Panc1 (cell line): ENCODE results near the gene B3GLCT. TPM values are rescaled to one million over a fixed set of nuclear protein-coding genes. Genes with fewer than 3 reads are reported as not detected.

Experiments
- ATAC-seq: fragments of 200-7000 bp; cut with Tn5 transposase; 2 replicates; pipeline ENCODE4 v1.9.1; 2020; ENCODE audit warnings: mild to moderate bottlenecking, moderate library complexity
- BruUV-seq: library from RNA; stranded (reverse); fragments of 400-500 nt; replicated peaks from 2 replicates; lab custom pipeline; 2021; lab: Mats Ljungman, UMichigan
- CTCF ChIA-PET: fragments of 300-600 bp; sonication (Branson Sonifier 250); formaldehyde crosslinking; loops from one replicate; lab custom pipeline; 2022; ENCODE audit warnings: antibody characterized with exemption; lab: Charles Lee
- POLR2A ChIA-PET: fragments of 300-600 bp; sonication (Branson Sonifier 250); formaldehyde crosslinking; loops from one replicate; lab custom pipeline; 2022; ENCODE audit warnings: antibody characterized with exemption; lab: Charles Lee
- DNase-seq: peaks from one replicate; pipeline ENCODE4 v3.0.0-alpha.2; 2010; ENCODE audit warnings: low read depth, low spot score
- H3K27ac ChIP-seq: 2 replicates; pipeline ENCODE4 v1.5.1; 2011; ENCODE audit warnings: mild to moderate bottlenecking, low read length, inconsistent platforms
- H3K27me3 ChIP-seq: fragments of 200-500 bp; sonication (Bioruptor generic); 2 replicates; pipeline ENCODE4 v1.6.0; 2014; ENCODE audit warnings: low read length, inconsistent platforms; ENCODE audit not compliant: control insufficient read depth, insufficient read depth
- H3K36me3 ChIP-seq: fragments of 200-500 bp; sonication (Bioruptor generic); 2 replicates; pipeline ENCODE4 v1.5.1; 2014; ENCODE audit warnings: inconsistent platforms, mild to moderate bottlenecking, low read length, moderate library complexity; ENCODE audit not compliant: control insufficient read depth, insufficient read depth
- H3K4me1 ChIP-seq: 2 replicates; pipeline ENCODE4 v1.5.1; 2011; ENCODE audit warnings: inconsistent platforms, mild to moderate bottlenecking, low read length, moderate library complexity; ENCODE audit not compliant: control insufficient read depth, insufficient read depth
- H3K4me3 ChIP-seq, 2 experiments: 2 replicates each; pipeline ENCODE4 v1.5.1; 2011 to 2012; ENCODE audit warnings: low read depth in 2 of 2, low read length in 2 of 2, mild to moderate bottlenecking in 2 of 2, inconsistent platforms in 1 of 2, moderate library complexity in 1 of 2
- H3K9me3 ChIP-seq: fragments of 200-500 bp; sonication (Bioruptor generic); 2 replicates; pipeline ENCODE4 v1.5.1; 2014; ENCODE audit warnings: low read depth, mild to moderate bottlenecking, inconsistent platforms, low read length, moderate library complexity; ENCODE audit not compliant: control insufficient read depth, insufficient read depth
- POLR2AphosphoS5 ChIP-seq: IDR thresholded peaks from 2 replicates; pipeline ENCODE4 v1.6.1; 2012; ENCODE audit warnings: mild to moderate bottlenecking, low read depth, low read length, moderate library complexity
- SIN3A ChIP-seq: IDR thresholded peaks from 2 replicates; pipeline ENCODE4 v1.6.1; 2012; ENCODE audit warnings: low read depth, mild to moderate bottlenecking, low read length, moderate library complexity, borderline replicate concordance; ENCODE audit not compliant: insufficient read depth
- TCF7L2 ChIP-seq: IDR thresholded peaks from 2 replicates; pipeline ENCODE4 v1.6.1; 2011; ENCODE audit warnings: mild to moderate bottlenecking, low read depth, low read length, inconsistent platforms
- in situ Hi-C: cut with HindIII; loops from 2 replicates; pipeline ENCODE4 v1.10.0; 2016; ENCODE audit warnings: low sequenced_read_pairs, low pct_unique_long_range_greater_than_20kb
- intact Hi-C: fragments of 100-400 bp; cut with micrococcal nuclease; formaldehyde crosslinking; loops from one replicate; pipeline ENCODE4 v1.10.0; 2022; ENCODE audit not compliant: unreplicated experiment
- total RNA-seq: library from RNA; stranded (reverse); gene quantifications from one replicate; pipeline ENCODE4 v1.2.1, GENCODE V29; 2021; ENCODE audit not compliant: unreplicated experiment
- TF ChIP-seq, protein P1 (sequence below), 2 experiments: IDR thresholded peaks; 2 replicates each; pipeline ENCODE4 v1.6.1; 2011 to 2012; ENCODE audit warnings: low read depth in 2 of 2, control low read depth in 1 of 2, low read length in 1 of 2, mild to moderate bottlenecking in 1 of 2, moderate library complexity in 1 of 2; ENCODE audit not compliant: insufficient read depth in 1 of 2
- TF ChIP-seq, protein P2 (sequence below): fragments of 450-650 bp; IDR thresholded peaks from 2 replicates; pipeline ENCODE4 v1.5.1; 2017; ENCODE audit warnings: mild to moderate bottlenecking

The B3GLCT gene
- total RNA-seq, 1 experiment from 2014 or later = 16.5 TPM

DNA sequence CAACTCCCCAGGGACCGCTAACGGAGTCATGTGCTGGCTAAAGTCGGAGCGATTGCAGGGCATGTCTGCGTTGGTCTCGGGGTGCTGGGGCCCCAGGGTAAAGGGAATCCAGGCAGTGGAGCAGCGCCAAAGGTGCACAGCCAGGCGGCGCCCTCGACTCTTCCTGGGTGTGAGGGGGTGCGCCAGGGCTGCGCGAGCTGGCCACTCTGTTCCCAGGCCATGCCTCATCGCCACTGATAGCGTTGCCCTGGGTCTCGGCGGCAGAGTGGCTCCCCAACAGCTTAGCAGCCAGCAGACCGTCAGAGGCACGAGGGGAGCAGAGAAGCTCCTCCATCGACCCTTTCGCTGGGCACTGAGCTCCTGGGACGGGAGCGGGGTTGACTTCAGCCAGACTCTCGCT lies 152.7 kb downstream of the B3GLCT start:
- TF ChIP-seq, protein P1, sequence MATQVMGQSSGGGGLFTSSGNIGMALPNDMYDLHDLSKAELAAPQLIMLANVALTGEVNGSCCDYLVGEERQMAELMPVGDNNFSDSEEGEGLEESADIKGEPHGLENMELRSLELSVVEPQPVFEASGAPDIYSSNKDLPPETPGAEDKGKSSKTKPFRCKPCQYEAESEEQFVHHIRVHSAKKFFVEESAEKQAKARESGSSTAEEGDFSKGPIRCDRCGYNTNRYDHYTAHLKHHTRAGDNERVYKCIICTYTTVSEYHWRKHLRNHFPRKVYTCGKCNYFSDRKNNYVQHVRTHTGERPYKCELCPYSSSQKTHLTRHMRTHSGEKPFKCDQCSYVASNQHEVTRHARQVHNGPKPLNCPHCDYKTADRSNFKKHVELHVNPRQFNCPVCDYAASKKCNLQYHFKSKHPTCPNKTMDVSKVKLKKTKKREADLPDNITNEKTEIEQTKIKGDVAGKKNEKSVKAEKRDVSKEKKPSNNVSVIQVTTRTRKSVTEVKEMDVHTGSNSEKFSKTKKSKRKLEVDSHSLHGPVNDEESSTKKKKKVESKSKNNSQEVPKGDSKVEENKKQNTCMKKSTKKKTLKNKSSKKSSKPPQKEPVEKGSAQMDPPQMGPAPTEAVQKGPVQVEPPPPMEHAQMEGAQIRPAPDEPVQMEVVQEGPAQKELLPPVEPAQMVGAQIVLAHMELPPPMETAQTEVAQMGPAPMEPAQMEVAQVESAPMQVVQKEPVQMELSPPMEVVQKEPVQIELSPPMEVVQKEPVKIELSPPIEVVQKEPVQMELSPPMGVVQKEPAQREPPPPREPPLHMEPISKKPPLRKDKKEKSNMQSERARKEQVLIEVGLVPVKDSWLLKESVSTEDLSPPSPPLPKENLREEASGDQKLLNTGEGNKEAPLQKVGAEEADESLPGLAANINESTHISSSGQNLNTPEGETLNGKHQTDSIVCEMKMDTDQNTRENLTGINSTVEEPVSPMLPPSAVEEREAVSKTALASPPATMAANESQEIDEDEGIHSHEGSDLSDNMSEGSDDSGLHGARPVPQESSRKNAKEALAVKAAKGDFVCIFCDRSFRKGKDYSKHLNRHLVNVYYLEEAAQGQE (IDR thresholded peaks at IDR 0.05; ENCODE audit: insufficient read depth in 1 of 2, low read depth in 2 of 2, low read length in 1 of 2) = no peak
- no peak for TF ChIP-seq TCF7L2
- no peak for TF ChIP-seq POLR2AphosphoS5
- TF ChIP-seq, protein P2, sequence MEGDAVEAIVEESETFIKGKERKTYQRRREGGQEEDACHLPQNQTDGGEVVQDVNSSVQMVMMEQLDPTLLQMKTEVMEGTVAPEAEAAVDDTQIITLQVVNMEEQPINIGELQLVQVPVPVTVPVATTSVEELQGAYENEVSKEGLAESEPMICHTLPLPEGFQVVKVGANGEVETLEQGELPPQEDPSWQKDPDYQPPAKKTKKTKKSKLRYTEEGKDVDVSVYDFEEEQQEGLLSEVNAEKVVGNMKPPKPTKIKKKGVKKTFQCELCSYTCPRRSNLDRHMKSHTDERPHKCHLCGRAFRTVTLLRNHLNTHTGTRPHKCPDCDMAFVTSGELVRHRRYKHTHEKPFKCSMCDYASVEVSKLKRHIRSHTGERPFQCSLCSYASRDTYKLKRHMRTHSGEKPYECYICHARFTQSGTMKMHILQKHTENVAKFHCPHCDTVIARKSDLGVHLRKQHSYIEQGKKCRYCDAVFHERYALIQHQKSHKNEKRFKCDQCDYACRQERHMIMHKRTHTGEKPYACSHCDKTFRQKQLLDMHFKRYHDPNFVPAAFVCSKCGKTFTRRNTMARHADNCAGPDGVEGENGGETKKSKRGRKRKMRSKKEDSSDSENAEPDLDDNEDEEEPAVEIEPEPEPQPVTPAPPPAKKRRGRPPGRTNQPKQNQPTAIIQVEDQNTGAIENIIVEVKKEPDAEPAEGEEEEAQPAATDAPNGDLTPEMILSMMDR = no peak
- TF ChIP-seq SIN3A = no peak
- DNase-seq = no peak
- intact Hi-C loops = loop anchor here (10.0 kb wide), 1 partner anchor 52 kb away; no protein-coding TSS in a partner anchor
- H3K27me3 ChIP-seq = no peaks in the 10 kb centered on the region
- no peak overlapping the region for H3K27ac ChIP-seq
- no TSS peak for BruUV-seq
- ChIA-PET CTCF (no interaction called here), POLR2A (no interaction called here)
- H3K4me3 ChIP-seq = no peak overlapping the region
- H3K4me1 ChIP-seq = no peaks in the 10 kb centered on the region
- no peak for ATAC-seq
- H3K36me3 ChIP-seq = no peaks in the 10 kb centered on the region
- no peaks in the 10 kb centered on the region for H3K9me3 ChIP-seq
- in situ Hi-C loops = no loop called here

DNA sequence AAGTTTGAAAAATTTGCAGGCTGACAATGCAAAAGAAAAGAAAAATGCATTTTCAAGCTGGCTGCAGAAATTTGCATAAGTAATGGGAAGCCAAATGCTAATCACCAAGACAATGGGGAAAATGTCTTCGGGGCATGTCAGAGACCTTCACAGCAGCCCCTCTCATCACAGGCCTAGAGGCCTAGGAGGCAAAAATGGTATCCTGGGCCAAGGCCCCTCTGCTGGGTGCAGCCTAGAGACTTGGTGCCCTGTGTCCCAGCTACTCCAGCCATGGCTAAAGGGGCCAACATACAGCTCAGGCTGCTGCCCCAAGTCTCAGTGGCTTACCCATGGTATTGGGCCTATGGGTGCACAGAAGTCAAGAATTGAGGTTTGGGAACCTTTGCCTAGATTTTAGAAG lies 155.2 kb downstream of the B3GLCT start:
- BruUV-seq = no TSS peak
- ATAC-seq (no peak), DNase-seq (no peak)
- POLR2A ChIA-PET = no interaction called here
- Histone ChIP-seq H3K27ac (no peak overlapping the region), H3K4me1 (no peaks in the 10 kb centered on the region), H3K9me3 (no peaks in the 10 kb centered on the region), H3K27me3 (no peaks in the 10 kb centered on the region), H3K36me3 (no peaks in the 10 kb centered on the region), H3K4me3 (no peak overlapping the region)
- in situ Hi-C loops = no loop called here
- intact Hi-C loops = loop anchor here (10.0 kb wide), 1 partner anchor 50 kb away; no protein-coding TSS in a partner anchor
- TF ChIP-seq, protein P2 = no peak
- TF ChIP-seq SIN3A (no peak), POLR2AphosphoS5 (no peak), TCF7L2 (no peak)
- TF ChIP-seq, protein P1 (IDR thresholded peaks at IDR 0.05; ENCODE audit: insufficient read depth in 1 of 2, low read depth in 2 of 2, low read length in 1 of 2) = no peak
- CTCF ChIA-PET = no interaction called here
